ENCODE measurements around the gene NRSN1.
"Not testable (repeated sequence)": the region's sequence is repeated elsewhere in the genome, so short reads cannot be mapped to it uniquely, and the experiment has no call there.

Gene NRSN1

DNA sequence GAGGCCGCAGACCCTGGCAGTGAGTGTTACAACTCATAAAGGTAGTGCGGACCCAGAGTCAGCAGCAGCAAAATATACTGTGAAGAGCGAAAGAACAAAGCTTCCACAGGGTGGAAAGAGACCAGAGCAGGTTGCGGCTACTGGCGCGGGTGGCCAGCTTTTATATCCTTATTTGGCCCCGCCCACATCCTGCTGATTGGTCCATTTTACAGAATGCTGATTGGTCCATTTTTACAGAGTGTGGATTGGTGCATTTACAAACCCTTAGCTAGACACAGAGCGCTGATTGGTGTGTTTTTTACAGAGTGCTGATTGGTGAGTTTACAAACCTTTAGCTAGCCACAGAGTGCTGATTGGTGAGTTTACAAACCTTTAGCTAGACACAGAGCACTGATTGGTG is 16.7 kb downstream of the NRSN1 start:
- not testable (repeated sequence) for DNase-seq (ENCODE audit: low read depth)

DNA sequence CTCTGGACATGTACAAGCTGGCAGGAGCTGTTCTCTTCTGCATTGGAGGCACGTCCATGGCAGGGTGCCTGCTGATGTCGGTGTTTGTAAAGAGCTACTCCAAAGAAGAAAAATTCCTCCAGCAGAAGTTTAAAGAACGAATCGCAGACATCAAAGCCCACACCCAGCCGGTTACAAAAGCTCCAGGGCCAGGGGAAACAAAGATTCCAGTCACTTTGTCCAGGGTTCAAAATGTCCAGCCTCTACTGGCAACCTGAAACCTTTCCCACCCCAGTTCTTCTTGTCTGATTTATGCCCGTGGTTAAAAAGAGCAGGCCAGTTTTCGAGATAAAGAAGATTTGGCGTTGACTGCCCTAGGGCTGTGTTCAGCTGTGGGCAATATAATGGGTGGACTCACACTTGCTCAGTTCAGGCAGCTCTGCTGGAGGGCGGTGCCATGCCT is 19.7 kb downstream of the NRSN1 start:
- DNase-seq (ENCODE audit: low read depth) = no peak

DNA sequence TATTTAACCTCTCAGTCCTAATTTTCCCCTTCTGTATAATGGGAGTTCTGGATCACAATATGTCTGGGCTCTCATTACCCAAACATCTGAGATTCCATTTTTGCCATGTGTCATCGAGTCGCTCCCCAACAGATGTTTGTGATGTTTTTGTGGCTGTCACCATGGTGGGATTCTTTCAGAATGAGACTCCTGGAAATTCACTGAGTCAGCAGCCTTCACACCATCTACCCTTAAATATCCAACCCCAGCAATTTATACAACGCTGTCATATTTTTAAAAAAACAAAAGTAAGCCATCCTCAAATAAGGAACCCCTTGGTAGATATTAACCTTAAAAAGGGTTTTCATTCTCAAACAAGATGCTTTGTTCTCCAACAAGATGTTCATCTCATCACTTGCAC is 20.9 kb downstream of the NRSN1 start:
- DNase-seq (ENCODE audit: low read depth) = no peak

DNA sequence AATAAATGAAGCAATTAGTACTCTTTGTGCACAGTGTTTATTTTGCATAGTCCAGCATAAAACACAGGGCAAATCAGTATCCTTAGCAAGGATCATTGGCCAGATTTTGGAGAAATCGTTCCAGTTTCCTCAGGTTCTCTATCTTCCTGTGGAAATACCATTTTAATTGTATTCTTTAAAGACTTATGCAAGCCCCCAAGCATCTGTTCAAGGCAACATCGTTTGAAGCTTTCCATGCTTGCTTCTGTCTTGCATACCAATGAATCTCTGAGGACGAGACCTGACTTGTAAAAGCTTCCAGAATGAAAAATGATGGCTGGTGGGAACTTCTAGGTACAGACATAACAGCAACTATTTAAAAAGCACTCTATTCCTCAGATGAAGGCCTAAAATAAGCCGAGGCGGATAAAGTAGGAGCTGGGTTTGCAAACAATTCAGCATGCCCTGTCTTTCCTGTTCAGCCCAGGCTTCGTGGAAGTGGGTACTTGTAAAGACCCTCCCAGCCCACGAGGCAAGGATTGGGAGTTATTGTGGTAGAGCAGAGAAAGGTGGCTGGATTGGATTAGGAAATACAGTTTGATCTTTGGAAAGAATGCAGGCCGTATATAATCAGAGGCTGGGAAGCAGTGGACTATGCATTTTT is 21.6 kb downstream of the NRSN1 start:
- DNase-seq (ENCODE audit: low read depth) = no peak

DNA sequence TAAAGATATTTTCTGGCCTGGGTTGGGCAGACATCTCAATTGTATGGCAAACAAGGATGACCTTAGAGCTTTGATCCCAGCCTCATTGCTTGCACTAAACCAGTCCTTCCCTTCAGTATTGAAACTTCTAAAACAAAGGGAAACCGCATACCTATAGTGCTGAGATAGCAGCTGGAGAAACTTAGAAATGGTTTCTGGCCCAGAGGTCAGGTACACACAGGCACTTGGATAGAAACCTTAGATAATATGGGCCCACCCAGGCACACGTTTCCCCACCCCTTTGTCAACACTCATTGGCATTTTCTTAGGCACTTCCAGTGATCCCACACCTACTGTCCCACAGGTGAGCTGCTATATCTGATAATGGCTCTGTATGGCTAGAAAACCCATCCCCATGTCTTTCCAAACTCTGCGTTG is 22.1 kb downstream of the NRSN1 start:
- no peak for DNase-seq (ENCODE audit: low read depth)

DNA sequence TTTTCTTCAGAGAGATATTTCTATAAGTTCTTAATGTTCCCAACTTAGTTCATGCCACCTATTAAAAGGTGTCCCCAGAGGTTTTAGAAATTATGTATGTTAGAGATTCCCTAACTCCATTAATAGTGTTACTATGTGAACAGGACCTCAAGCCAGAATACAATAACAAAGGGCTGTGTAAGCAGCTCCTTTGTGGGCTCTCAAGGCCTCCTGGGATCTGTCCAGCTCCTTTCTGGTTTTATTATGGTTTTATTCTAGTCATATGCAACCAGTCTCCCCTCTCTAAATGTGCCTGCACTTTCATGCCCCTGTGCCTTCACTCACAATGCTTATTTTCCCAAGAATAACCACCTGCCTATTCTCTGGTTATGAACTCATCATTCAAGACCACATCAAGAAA is 22.7 kb downstream of the NRSN1 start:
- DNase-seq (ENCODE audit: low read depth) = no peak

DNA sequence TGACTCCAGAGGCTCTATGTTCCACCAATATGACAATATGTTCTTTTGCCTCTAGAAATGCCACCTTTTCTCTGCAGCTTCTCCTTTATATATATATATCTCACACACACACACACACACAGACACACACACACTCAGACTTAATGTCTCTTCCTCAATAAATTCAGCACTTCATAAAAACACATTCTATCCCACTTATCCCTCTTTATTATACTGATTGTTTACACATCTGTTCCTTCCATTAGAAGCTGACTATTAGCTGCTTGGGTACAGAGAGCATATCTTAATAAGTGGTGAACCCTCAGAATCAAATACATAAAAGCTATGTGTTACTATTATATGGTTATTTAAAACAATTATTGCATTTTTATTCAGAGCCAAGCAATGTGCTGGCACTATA is 23.3 kb downstream of the NRSN1 start:
- no peak for DNase-seq (ENCODE audit: low read depth)

DNA sequence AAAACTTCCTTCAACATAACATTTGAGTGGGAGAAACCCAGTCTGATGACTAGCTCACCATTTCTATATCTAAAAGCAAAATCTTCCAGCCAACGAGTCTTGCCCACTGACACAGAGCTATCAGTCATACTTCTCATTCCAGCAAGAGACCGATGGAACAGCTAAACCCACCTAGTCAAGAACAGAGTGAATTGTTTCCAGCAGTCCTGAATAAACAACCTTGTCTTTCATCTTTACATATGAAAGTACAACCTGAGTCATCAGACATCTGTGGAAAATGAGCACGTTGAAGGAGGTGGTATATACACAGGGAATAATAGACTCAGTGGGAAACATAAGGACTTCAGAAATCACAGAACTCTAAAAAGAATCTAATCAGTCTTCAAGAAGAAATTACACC is 23.8 kb downstream of the NRSN1 start:
- no peak for DNase-seq (ENCODE audit: low read depth)

DNA sequence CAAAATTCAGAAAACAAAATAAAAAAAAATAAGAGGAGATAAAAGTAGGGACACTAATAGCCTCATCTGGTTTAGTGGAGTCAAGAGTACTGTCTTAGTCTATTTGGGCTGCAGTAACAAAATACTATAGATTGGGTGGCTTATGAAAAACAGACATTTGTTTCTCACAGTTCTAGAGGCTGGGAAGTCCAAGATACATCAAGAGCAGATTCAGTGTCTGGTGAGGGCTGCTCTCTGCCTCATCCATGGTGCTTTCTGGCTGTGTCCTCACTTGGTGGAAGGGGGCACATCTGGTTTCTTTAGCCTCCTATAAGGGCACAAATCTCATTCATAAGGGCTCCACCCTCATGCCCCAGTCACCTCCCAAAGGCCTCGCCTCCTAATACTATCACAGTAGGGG is 26.0 kb downstream of the NRSN1 start:
- DNase-seq (ENCODE audit: low read depth) = no peak

DNA sequence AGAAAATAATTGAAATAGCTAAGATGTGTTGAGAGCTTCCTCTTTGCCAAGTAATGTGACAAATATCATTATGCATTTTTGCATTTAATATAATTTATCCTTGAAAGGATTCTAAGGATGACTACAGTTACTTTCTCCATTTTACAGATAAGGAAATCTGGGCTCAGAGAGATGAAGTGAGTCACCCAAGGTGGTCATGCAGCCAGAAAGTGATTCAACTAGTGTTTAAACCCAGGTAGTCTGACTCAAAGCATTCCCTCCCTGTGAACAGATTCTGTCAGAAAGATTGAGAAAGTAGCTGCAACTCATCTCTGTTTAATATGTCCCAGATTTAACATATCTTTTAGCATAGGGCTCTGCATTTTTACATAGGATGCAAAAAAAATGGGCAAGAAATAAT is 28.1 kb downstream of the NRSN1 start:
- no peak for DNase-seq (ENCODE audit: low read depth)

DNA sequence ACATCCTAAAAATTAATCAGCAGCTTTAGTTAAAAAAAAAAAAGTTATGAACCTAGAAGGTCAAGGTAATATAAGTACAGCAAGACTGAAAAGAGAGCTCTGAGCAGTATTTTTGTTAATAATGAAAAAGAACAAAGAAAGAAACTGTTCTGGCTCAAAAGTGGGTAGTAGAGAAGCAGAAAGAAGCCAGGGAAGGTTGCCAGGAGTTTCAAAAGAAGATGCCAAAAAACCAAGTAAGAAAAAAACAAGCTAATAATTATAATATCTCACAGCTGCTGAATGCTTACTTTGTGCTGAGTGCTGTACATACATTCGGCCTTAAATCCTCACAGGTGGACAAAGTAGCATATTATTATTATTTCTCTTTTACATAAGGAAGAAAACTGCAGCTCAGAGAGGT is 31.9 kb downstream of the NRSN1 start:
- DNase-seq (ENCODE audit: low read depth) = no peak

DNA sequence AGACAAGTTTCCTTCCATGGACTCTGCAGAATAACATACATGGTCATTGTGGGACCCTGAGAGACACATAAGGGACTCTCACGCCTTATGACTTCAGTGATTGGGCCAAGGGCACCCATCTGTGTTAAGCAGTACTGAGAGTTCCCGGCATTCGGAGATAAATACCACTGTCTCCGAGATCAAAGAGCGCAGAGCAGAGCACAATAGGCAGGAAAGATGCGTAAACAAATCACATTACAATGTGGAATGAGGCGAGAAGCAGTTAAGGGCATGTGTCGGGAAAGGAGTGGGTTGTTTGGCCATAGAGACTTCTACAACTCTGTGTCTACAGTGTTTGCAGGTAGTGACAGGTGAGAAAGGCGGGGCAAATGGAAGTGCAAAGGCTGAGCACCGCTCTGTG is 57.6 kb downstream of the NRSN1 start:
- no peak for DNase-seq (ENCODE audit: low read depth)

DNA sequence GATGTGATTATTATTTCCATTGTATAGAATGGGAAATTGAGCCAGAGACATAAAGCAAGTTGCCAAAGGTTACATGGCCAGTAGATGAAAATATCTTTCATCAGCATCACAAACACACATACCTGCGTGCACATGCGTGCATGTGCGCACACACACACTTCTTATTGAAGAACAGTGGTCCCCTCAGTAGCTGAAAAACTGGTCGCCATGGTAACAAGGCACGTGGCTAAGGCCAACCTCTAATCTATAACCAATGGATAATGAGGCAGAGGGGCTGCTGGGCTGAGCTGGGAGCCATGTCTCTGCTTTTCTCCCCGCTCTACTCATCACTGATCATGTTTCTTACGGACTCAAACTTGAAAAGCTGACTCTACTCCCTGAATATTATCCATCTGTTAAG is 60.3 kb downstream of the NRSN1 start:
- DNase-seq (ENCODE audit: low read depth) = no peak

DNA sequence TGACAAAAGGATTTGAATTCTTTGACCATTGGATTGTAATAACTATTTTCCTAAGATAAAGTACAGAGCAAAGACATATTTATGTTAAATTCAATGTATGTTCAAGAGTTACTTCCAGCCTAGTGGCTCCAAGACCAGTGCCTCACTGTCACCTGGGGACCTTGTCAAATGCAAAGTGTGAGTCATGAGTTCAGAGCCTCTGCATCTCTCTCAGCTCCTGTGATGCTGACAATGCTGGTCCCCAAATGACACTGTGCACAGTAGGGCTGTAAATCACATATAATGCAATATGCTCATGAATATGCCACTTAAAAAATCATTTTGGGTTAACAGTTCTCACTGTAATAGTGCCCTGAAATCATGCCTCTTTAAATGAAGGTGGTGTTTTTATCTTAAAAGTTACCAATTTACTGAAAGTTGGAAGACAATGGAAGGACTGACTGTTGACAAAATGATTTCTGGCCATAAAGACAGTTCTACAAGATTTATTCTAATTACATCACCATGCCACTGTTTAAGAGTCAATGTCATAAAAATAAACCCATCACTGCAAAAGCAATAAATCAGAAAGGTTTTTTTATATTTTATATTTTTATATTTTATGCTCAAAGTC is 62.1 kb downstream of the NRSN1 start:
- no peak for DNase-seq (ENCODE audit: low read depth)

DNA sequence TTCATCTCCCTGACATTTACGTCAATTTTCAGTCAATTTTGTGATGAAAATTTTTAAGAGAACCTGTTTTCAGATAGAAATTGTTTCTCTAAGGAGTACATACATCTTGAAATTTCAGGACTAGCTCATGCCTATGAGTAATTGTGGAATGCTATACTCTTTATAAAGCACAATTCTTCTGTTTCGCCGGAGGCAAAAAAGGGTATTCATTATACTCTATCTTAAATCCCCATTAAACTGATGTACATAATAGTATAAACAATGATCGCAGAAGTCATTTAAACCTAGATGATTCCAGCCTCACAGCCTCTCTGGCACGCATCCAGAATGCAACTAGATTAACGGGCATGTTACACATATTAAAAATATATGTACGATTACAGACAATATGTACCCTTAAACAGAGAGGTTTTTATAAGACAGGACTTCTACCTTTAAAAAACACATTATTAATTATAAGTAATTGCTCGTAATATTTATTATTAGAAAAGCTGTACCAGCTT is 62.6 kb downstream of the NRSN1 start:
- no peak for DNase-seq (ENCODE audit: low read depth)

DNA sequence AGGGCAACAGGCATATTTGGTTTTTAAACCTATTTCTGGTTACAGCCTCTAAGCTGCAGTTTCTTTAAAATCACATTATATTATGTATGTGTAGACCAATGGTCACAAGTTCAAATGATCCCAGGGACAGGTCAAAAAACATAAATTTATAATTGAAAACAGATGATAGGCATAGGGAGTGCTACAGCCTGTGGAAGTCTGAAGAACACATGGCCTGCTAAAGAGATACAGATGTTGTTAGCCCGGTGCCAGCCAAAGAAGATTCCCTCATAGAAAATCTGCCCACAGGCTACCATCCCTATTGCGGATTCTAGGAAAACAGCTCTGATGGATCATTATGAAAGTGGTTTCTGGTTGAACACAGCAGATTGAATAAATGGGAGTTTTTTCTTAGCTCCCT is 65.3 kb downstream of the NRSN1 start:
- DNase-seq (ENCODE audit: low read depth) = no peak

DNA sequence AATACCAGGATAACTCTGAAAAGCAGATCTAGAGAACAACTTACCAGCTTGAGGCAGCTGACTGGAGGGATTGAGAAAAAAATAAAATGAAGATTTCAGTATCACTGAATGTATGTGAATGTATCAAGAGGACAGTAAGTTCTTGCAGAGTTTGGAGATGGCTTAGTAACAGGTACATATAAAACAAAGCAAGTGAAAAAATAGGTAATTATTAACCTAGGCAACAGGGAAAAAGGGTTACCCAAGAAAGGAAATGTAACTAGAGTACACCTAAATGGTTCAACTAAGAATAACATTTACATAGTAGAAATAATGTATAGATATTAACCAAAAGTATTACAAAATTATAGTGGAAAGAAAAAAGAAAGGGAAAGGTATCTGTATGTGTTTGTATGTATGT is 67.3 kb downstream of the NRSN1 start:
- no peak for DNase-seq (ENCODE audit: low read depth)

DNA sequence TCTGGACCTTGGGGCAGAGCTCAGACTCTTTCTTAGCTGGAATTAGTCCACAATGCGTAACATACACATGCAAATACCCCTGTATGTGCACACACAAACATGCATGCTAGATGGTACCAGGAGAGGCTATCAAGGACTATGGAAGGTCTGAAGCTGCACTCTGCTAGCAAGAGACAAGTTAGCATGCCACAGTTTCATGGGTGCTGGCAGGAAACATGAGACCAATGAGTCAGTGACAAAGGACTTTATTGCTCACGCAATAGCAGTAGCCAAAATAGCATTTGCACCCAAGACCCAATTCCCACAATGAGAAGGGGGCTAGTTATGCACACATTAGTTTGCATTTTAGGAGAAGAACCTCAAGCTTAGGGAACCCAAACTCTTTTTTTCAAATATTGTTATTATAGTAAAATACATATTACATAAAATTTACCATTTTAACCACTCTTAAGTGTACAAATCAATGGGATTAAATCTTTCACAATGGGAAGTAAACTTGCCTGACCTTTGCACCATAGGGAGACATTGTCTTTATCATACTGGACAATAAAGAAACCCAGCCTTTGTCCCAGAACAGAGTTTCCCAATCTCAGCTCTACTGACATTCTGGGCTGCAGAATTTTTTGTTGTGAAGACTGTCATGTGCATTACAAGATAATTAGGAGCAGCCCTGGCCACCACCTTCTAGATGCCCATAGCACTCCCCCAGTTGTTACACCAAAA is 69.1 kb downstream of the NRSN1 start:
- DNase-seq (ENCODE audit: low read depth) = no peak

DNA sequence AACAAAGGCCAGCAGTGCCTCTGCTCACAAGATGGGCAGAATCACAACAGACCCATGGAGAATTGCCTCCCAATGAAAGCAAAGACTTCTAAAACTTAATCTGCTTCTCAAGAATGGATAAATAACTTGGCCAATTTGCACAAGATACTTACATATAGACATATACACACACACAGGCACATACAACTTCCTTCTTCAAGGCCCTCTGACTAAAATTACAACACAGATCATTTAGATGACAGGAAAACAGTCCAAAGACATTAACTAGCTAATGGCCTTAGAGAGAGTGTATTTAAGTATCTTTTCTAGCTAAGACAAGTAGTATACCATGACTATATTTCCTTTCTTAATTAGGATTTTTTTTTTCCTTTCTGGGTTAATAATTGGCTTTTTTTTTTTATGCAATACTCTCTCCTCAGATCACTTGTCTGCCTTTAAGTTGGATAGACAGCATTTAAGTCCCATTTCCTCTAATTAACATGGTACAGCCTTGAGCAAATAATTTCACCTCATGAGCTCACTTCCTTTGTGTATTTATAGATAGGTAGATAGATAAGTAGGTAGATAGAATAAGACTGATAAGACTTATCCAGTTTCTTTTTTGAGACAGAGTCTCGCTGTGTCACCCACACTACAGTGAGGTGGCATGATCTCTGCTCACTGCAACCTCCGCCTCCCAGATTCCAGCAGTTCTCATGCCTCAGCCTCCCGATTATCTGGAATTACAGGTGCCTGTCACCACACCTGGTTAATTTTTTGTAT is 70.0 kb downstream of the NRSN1 start:
- DNase-seq (ENCODE audit: low read depth) = no peak
